ENCODE data around the gene SLC2A9.

DNA sequence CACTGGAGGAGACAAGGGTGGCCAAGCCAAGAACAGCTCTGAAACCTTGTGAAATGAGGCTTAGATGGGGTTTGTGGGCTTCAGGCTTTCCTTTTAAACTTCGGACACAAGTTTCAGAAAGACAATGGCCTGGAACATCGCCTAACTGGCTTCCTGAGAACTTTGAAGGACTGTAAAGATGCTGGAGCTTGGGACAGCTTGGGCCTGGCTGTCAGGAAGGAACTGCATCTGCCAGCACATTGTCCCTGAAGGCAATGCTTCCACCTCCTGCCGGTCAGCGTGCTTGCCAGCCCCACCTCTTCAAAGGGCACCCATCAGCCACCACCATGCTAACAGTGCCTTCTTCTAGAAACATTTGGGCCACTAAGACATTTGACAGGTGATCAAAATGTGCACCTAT lies 132.0 kb downstream of the SLC2A9 start:
- TF ChIP-seq, protein P1, sequence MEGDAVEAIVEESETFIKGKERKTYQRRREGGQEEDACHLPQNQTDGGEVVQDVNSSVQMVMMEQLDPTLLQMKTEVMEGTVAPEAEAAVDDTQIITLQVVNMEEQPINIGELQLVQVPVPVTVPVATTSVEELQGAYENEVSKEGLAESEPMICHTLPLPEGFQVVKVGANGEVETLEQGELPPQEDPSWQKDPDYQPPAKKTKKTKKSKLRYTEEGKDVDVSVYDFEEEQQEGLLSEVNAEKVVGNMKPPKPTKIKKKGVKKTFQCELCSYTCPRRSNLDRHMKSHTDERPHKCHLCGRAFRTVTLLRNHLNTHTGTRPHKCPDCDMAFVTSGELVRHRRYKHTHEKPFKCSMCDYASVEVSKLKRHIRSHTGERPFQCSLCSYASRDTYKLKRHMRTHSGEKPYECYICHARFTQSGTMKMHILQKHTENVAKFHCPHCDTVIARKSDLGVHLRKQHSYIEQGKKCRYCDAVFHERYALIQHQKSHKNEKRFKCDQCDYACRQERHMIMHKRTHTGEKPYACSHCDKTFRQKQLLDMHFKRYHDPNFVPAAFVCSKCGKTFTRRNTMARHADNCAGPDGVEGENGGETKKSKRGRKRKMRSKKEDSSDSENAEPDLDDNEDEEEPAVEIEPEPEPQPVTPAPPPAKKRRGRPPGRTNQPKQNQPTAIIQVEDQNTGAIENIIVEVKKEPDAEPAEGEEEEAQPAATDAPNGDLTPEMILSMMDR (IDR thresholded peaks at IDR 0.05) = no peak
- TF ChIP-seq, protein P2, sequence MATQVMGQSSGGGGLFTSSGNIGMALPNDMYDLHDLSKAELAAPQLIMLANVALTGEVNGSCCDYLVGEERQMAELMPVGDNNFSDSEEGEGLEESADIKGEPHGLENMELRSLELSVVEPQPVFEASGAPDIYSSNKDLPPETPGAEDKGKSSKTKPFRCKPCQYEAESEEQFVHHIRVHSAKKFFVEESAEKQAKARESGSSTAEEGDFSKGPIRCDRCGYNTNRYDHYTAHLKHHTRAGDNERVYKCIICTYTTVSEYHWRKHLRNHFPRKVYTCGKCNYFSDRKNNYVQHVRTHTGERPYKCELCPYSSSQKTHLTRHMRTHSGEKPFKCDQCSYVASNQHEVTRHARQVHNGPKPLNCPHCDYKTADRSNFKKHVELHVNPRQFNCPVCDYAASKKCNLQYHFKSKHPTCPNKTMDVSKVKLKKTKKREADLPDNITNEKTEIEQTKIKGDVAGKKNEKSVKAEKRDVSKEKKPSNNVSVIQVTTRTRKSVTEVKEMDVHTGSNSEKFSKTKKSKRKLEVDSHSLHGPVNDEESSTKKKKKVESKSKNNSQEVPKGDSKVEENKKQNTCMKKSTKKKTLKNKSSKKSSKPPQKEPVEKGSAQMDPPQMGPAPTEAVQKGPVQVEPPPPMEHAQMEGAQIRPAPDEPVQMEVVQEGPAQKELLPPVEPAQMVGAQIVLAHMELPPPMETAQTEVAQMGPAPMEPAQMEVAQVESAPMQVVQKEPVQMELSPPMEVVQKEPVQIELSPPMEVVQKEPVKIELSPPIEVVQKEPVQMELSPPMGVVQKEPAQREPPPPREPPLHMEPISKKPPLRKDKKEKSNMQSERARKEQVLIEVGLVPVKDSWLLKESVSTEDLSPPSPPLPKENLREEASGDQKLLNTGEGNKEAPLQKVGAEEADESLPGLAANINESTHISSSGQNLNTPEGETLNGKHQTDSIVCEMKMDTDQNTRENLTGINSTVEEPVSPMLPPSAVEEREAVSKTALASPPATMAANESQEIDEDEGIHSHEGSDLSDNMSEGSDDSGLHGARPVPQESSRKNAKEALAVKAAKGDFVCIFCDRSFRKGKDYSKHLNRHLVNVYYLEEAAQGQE (IDR thresholded peaks at IDR 0.05; ENCODE audit: insufficient read depth in 1 of 2, low read depth in 2 of 2, low read length in 1 of 2) = no peak
- no peak for TF ChIP-seq POLR2AphosphoS5 (IDR thresholded peaks at IDR 0.05; ENCODE audit: low read depth, low read length)
- no peak for TF ChIP-seq SIN3A (IDR thresholded peaks at IDR 0.05; ENCODE audit: borderline replicate concordance, insufficient read depth, low read depth, low read length)
- no peak for TF ChIP-seq TCF7L2 (IDR thresholded peaks at IDR 0.05; ENCODE audit: low read depth, low read length)

All from Panc1 (cell line).